Body of pancreas (tissue), 4 donors: ENCODE results near the gene BNIPL. TPM values are rescaled to one million over a fixed set of nuclear protein-coding genes. Genes with fewer than 3 reads are reported as not detected.

Source experiments
- ATAC-seq: fragments of 150-250 bp; one replicate; pipeline ENCODE4 v1.9.1; 2016
- DNase-seq, 4 donors: peaks; one replicate each; pipeline ENCODE4 v3.0.0-alpha.2; 2019
- H3K27ac ChIP-seq, 4 donors: fragments of 200-600 bp; sonication (generic); 1 replicate in 3 of 4; 2 replicates in 1 of 4; pipeline versions ENCODE4 v1.5.1 to v1.6.1; 2016 to 2019; ENCODE audit warnings: mild to moderate bottlenecking in 1 of 4, mixed read lengths in 1 of 4, moderate library complexity in 1 of 4
- H3K27me3 ChIP-seq, 2 donors: fragments of 200-600 bp; sonication (generic); one replicate each; pipeline ENCODE4 v1.6.0; 2016; ENCODE audit warnings: mild to moderate bottlenecking in 1 of 2
- H3K36me3 ChIP-seq, 2 donors: fragments of 200-600 bp; sonication (generic); replicated peaks in 1 of 2; 2 replicates each; pipeline ENCODE4 v1.5.1; 2016; ENCODE audit warnings: low read depth in 2 of 2; ENCODE audit not compliant: insufficient read depth in 1 of 2
- H3K4me1 ChIP-seq: fragments of 200-600 bp; sonication (generic); one replicate; pipeline ENCODE4 v1.6.0; 2016
- H3K4me3 ChIP-seq, 2 donors: fragments of 200-600 bp; sonication (generic); 1 replicate in 1 of 2; 2 replicates in 1 of 2; pipeline ENCODE4 v1.5.1; 2016 to 2019
- H3K9me3 ChIP-seq, 3 donors: fragments of 200-600 bp; sonication (generic); 1 replicate in 2 of 3; 2 replicates in 1 of 3; pipeline ENCODE4 v1.5.1; 2016
- CTCF ChIP-seq, 7 experiments: fragments of 450-650 bp in 4 of 7; fragments of 200-600 bp in 3 of 7; sonication (generic) in 3 of 7; IDR thresholded peaks; one replicate each; pipeline ENCODE4 v1.5.1; 2016 to 2019; ENCODE audit warnings: antibody characterized with exemption in 7 of 7
- POLR2A ChIP-seq, 3 donors: fragments of 450-650 bp; IDR thresholded peaks; one replicate each; pipeline ENCODE4 v1.6.1; 2016; ENCODE audit warnings: antibody characterized with exemption in 3 of 3, mild to moderate bottlenecking in 2 of 3
- WGBS, 2 donors: methylation state at CpG; one replicate each; pipeline ENCODE4 v1.1.5; 2017; 5-methylcytosine and 5-hydroxymethylcytosine counted together
- intact Hi-C: fragments of 100-400 bp; cut with DNase I; formaldehyde crosslinking; loops from one replicate; pipeline ENCODE4 v1.15.1; 2023
- total RNA-seq, 2 donors: library from RNA; depleted of rRNA; stranded (reverse); fragments of >200 nt; gene quantifications; one replicate each; pipeline ENCODE4 v1.1.0, GENCODE V29; 2016

BNIPL gene
- total RNA-seq, 2 donors from 2014 or later: 0.26 TPM; not detected in 1

- peaks cover 15 to 33% of the 10 kb centered on the region in 2 donors for H3K36me3 ChIP-seq
- peaks cover 46% of the 10 kb centered on the region for H3K4me1 ChIP-seq
Measured at GRCh38 chr1:150999926-151000325, 36.5 kb upstream of the BNIPL start.

GRCh38 chr1:151000408-151000807 is 36.0 kb upstream of the BNIPL start:
- WGBS, 2 donors: 84 to 96% methylated on average over 3 of the region's 3 CpGs

More at GRCh38 chr1:150999926-151000325, 36.5 kb upstream of the BNIPL start:
- ATAC-seq (no peak), DNase-seq (no peak)
- H3K9me3 ChIP-seq: no peaks in the 10 kb centered on the region
- 83 to 96% methylated on average over 2 of the region's 2 CpGs for WGBS, 2 donors
- no peaks in the 10 kb centered on the region for H3K27me3 ChIP-seq
- TF ChIP-seq CTCF (IDR thresholded peaks at IDR 0.05) (no peak), POLR2A (IDR thresholded peaks at IDR 0.05) (no peak)
- intact Hi-C loops: no loop called here
- H3K27ac ChIP-seq: no peak overlapping the region
- no peak overlapping the region for H3K4me3 ChIP-seq

DNA sequence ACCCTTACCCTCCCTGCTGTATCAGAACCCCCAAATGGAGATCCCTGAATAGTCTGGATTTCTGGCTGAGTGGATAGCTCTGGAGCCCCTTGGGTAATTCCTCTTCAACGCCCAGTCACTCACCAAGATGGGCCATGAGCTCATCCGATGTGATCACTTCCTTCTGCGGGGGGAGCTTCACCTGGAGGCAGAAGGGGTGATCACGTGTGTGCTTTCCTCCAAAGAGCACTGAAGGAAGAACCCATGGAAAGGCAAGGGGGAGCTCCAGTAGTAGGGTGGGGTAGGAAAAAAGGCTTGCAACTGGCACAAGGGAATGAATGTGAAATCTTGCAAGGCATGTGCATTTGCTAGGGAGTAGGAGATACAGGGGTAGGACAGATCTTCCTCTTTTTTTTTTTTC is 34.8 kb upstream of the BNIPL start:
- 80% methylated on average over 4 of the region's 4 CpGs for WGBS, 2 donors
- intact Hi-C loops: no loop called here
- DNase-seq (no peak), ATAC-seq (no peak)
- Histone ChIP-seq H3K4me3 (no peak overlapping the region), H3K4me1 (peaks cover 44% of the 10 kb centered on the region), H3K27me3 (no peaks in the 10 kb centered on the region), H3K27ac (peak overlapping the region in 1 of 4 donors; percentile 33), H3K36me3 (peaks cover 15 to 31% of the 10 kb centered on the region in 2 donors), H3K9me3 (no peaks in the 10 kb centered on the region)
- TF ChIP-seq POLR2A (IDR thresholded peaks at IDR 0.05) (no peak), CTCF (IDR thresholded peaks at IDR 0.05) (no peak)

More at GRCh38 chr1:151000408-151000807, 36.0 kb upstream of the BNIPL start:
- H3K36me3 ChIP-seq: peaks cover 15 to 33% of the 10 kb centered on the region in 2 donors
- TF ChIP-seq CTCF (IDR thresholded peaks at IDR 0.05): no peak
- no peak for TF ChIP-seq POLR2A (IDR thresholded peaks at IDR 0.05)
- no peak overlapping the region for H3K27ac ChIP-seq
- ATAC-seq (no peak), DNase-seq (no peak)
- no peaks in the 10 kb centered on the region for H3K9me3 ChIP-seq
- no peak overlapping the region for H3K4me3 ChIP-seq
- H3K27me3 ChIP-seq: no peaks in the 10 kb centered on the region
- intact Hi-C loops: no loop called here
- H3K4me1 ChIP-seq: peaks cover 47% of the 10 kb centered on the region

DNA sequence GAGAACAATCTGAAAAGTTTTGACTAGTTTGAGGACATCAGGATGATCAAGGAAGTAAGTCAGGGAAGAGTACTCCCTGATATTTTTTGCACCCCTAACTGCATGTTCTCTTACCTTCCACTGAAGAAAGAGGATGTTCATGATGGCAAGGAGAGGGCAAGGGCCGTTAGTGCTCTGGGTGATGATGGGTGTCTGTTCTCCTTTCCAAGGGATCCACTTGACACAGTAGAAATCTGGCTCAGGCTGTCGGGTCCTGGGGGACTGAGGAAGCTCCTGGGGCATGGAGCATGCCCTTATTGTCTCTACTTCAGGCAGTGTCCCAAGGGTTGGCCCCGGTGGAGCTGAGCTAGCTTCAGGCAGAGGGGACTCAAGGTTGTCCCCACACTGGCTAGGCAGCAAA is 34.3 kb upstream of the BNIPL start:
- Histone ChIP-seq H3K9me3 (no peaks in the 10 kb centered on the region), H3K4me1 (peaks cover 47% of the 10 kb centered on the region), H3K36me3 (peaks cover 15 to 27% of the 10 kb centered on the region in 2 donors), H3K4me3 (no peak overlapping the region), H3K27ac (peak overlapping the region in 2 of 4 donors; percentile 33 to 87), H3K27me3 (no peaks in the 10 kb centered on the region)
- WGBS, 2 donors: 70% methylated on average over 2 to 3 of the region's 3 CpGs
- ATAC-seq (no peak), DNase-seq (no peak)
- intact Hi-C loops: no loop called here
- TF ChIP-seq CTCF (IDR thresholded peaks at IDR 0.05): no peak
- no peak for TF ChIP-seq POLR2A (IDR thresholded peaks at IDR 0.05)

DNA sequence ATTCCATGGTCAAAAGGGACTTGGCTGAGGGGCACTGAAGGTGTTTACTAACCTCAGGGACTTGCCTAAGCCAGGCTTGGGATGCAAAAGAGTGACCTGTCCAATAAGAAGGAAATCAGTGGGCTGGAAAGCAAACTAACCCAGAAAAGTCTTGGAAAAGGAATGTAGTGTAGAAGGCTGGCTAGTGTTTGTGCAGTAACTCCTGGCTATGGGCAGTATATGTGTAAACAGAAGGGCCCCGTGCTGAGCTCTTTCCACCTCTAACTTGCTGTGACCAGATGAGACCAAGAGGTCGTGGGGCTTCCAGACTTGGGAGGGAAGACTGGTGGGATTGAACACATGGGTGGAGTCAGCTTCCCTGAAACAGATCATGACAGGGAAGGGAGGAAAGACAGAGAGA is 33.8 kb upstream of the BNIPL start:
- WGBS, 2 donors: 23 to 31% methylated on average over 2 of the region's 2 CpGs
- intact Hi-C loops: no loop called here
- no peak for ATAC-seq
- peaks cover 53% of the 10 kb centered on the region for H3K4me1 ChIP-seq
- TF ChIP-seq POLR2A (IDR thresholded peaks at IDR 0.05) (no peak), CTCF (IDR thresholded peaks at IDR 0.05) (no peak)
- no peak overlapping the region for H3K4me3 ChIP-seq
- H3K36me3 ChIP-seq: peaks cover 15 to 21% of the 10 kb centered on the region in 2 donors
- peak overlapping the region in 3 of 4 donors; percentile 1 to 87 (median 33) for H3K27ac ChIP-seq
- no peak for DNase-seq
- H3K27me3 ChIP-seq: no peaks in the 10 kb centered on the region
- H3K9me3 ChIP-seq: no peaks in the 10 kb centered on the region
